ENCODE measurements around the gene NCAPH2.

NCAPH2 gene

DNA sequence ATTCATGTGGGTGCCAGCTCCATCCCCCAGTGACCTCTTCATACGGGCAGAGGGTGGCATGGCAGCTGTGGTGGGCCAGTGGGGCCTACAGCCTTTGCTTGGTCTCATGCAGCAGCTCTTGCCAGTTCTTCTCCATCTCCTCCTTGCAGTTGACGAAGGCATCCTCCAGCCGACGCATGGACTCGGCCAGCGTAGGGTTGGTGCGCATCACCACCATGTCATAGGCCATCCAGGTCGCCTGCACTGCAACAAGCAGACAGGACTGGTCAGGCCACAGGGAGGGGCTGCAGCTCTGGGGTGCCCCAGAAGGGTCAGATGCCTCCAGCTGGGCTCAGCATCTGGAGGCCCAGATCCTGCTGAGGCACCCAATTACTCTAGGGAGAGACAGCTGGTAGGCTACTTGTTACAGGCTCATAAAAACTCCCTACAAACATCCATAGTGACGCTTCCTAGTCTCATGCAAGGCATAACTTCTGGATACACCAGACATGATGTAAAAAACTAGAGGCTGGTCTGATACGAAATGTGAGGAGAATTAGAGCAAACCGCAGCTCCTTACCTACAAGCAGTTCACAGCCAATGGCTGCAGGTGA, 43.2 kb downstream of the NCAPH2 start:
- TF ChIP-seq, protein P1, sequence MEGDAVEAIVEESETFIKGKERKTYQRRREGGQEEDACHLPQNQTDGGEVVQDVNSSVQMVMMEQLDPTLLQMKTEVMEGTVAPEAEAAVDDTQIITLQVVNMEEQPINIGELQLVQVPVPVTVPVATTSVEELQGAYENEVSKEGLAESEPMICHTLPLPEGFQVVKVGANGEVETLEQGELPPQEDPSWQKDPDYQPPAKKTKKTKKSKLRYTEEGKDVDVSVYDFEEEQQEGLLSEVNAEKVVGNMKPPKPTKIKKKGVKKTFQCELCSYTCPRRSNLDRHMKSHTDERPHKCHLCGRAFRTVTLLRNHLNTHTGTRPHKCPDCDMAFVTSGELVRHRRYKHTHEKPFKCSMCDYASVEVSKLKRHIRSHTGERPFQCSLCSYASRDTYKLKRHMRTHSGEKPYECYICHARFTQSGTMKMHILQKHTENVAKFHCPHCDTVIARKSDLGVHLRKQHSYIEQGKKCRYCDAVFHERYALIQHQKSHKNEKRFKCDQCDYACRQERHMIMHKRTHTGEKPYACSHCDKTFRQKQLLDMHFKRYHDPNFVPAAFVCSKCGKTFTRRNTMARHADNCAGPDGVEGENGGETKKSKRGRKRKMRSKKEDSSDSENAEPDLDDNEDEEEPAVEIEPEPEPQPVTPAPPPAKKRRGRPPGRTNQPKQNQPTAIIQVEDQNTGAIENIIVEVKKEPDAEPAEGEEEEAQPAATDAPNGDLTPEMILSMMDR (IDR thresholded peaks at IDR 0.05): no peak

DNA sequence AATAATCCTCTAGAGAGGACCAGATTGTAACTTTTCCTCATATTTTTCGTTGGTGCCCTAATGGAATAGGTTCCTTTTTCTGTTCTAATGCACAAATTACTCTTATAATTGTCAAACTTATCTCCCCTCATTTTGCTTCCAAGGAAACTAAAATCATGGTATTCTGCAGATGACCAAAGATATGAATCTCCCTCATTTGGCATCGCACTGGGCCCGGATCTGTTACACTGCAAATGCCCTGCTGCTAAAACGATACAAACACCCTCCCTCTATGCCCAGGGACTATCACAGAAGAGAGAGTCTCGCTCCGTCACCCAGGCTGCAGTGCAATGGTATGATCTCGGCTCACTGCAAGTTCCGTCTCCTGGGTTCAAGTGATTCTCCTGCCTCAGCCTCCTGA, 45.3 kb downstream of the NCAPH2 start:
- TF ChIP-seq, protein P1 (IDR thresholded peaks at IDR 0.05): no peak

DNA sequence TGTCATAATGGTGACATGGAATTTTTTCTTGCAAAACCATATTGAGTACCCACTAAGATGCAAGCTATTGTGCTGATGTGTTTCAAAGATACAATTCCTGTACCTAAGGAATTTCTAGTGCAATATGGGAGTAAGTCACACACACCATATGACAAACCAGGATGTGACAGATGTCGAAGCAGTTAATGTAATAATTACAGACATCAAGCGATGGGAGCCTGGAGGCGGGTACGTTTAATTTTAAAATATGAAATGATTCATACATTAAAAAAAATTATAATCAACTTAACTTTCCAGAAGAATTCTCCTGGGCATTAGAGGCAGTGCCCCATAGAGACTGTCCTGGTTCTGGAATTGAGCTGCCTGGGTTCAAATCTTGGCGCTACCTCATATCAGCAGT, 48.7 kb downstream of the NCAPH2 start:
- TF ChIP-seq, protein P1 (IDR thresholded peaks at IDR 0.05): no peak

DNA sequence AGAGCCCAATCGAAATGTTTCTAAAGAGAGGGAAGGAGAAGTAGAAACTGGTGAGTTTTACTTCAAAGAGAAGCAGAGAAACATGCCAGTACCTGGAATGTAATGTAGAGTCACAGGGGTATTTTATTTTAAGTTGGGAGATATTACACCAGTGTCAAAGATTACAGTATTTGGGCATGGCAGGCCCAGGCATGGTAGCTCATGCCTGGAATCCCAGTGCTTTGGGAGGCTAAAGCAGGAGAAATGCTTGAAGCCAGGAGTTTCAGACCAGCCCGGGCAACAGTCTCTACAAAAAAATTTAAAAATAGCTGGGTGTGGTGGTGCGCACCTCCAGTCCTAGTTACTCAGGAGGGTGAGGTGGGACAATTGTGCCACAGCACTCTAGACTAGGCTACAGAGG, 52.0 kb downstream of the NCAPH2 start:
- TF ChIP-seq, protein P1 (IDR thresholded peaks at IDR 0.05): no peak

DNA sequence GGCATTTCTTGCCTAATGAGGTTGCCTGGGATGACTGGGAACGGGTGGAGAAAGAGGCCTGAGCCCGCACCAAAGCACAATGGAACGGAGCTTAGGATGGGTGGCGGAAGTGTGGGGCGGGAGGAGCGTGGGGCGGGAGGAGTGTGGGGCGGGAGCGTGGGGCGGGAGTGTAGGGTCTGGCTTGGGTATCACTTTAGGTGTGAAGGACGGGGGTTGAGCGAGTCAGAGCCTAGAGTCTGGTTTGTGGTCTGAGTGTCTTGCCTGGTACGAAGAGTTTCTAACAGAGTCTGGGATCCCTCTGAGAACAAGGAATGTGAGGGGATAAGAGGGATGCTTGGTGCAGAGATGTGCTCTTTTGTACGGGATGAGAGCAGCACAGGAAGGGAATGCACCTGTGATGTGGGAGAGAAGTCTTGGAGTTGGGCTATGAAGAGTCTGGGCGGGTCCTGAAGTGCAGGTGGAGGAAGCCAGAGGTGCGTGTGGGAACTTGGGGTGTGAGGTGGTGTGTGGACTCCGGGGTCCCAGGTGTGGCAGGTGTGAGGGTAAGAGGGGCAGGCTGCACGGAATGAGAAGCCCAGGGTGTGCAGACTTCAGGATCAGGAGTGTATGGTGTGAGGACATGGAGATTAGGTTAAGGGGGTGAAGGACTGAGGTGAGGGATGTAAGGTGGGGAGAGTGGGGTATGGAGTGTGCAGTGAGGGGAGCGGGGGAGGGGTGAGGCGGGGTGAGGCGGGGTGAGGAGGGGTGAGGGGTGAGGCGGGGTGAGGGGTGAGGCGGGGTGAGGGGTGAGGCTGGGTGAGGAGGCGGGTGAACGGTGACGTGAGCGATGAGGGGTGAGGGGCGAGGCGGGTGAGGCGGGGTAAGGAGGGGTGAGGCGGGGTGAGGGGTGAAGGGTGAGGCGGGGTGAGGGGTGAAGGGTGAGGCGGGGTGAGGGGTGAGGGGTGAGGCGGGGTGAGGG, 53.7 kb downstream of the NCAPH2 start:
- TF ChIP-seq, protein P1 (IDR thresholded peaks at IDR 0.05): no peak

DNA sequence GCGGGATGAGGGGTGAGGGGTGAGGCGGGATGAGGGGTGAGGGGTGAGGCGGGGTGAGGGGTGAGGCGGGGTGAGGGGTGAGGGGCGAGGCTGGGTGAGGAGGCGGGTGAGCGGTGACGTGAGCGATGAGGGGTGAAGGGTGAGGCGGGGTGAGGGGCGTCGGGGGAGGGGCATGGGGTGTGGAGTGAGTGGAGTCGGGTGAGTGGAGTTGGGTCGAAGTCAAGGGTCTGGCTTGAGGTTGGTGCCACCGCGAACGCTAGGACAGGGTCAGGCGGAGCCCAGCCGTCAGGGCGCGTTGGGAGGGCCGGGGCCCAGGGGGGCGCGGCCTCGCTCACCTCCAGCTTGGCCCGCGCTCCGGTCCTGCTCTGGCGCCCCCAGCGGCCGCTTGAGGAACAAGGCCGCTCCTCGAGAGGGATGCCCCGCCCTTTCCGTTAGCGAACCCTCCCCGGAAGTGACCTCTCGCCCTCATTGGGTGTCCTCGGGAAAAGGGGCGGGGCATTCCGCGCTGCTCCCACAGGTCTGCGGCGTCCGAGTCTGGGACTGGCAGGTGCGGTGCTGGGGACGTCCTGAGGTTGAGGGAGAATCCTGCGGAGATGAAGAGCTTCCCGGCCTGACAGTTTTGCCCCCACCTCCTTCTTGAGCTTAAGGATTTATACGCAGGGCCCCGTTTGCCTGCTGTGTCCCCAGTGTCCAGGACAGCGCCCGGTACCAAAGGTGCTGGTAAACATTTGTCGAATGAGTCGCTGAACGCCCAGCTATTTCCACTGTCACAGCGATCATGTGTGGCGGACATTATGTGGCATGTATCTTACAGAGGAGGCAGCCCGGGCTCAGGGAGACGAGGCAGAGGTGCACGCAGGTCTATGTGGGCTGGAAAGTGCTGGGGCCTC, 54.7 kb downstream of the NCAPH2 start, which contains the start of gene SYCE3:
SYCE3 (minus strand) TSS at position 397 of the 890 bp plus-strand sequence. CDS start 6,514 bp downstream, outside the sequence.
- TF ChIP-seq, protein P1 (IDR thresholded peaks at IDR 0.05): peak; percentile 93
